ENCODE data around the gene RBMS3. TPM values are rescaled to one million over a fixed set of nuclear protein-coding genes. Genes with fewer than 3 reads are reported as not detected.

RBMS3 gene
- total RNA-seq, 1 experiment from 2014 or later, result 7.4 TPM

DNA sequence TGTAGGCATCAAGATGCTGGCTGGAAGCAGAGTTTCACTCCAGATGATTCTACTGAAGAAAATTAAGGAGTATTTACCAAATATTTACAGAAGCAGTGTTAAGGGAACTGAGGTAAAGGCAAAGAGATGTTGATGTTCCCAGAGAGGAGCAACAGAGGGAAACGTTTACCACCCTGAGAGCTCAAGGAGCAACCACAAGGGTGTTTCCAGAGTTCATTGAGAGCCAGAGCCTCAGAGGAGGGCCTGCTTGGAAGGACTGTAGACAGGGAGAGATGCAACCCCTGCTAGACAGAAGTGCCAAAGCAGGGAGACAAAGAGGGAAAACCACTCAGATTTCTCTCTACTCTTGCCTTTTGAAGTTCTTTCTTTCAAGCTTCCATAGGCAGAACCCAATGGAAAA, 474.5 kb downstream of the RBMS3 start:
- Histone ChIP-seq H3K9me3 (no peaks in the 10 kb centered on the region), H3K4me3 (ENCODE audit: low read depth, low read length) (no peak overlapping the region), H3K27me3 (replicated peaks; ENCODE audit: control insufficient read depth, insufficient read depth, low read length) (no peaks in the 10 kb centered on the region), H3K36me3 (ENCODE audit: control insufficient read depth, insufficient read depth, low read length) (no peaks in the 10 kb centered on the region), H3K4me1 (peaks cover 5% of the 10 kb centered on the region; the same call in 1 of the 2 replicates)
- no TSS peak for BruUV-seq (replicated peaks)
- POLR2A ChIA-PET, result no interaction called here
- Mint-ChIP-seq H3K27ac (ENCODE audit: unreplicated experiment) (no peak overlapping the region), H3K4me3 (ENCODE audit: unreplicated experiment) (no peak overlapping the region), H3K4me1 (ENCODE audit: low read depth, unreplicated experiment) (no peaks in the 10 kb centered on the region), H3K36me3 (ENCODE audit: insufficient read depth, unreplicated experiment) (no peaks in the 10 kb centered on the region), H3K27me3 (ENCODE audit: insufficient read depth, unreplicated experiment) (no peaks in the 10 kb centered on the region), H3K9me3 (ENCODE audit: unreplicated experiment) (no peaks in the 10 kb centered on the region)
- no peak for DNase-seq
- TF ChIP-seq, protein P1, sequence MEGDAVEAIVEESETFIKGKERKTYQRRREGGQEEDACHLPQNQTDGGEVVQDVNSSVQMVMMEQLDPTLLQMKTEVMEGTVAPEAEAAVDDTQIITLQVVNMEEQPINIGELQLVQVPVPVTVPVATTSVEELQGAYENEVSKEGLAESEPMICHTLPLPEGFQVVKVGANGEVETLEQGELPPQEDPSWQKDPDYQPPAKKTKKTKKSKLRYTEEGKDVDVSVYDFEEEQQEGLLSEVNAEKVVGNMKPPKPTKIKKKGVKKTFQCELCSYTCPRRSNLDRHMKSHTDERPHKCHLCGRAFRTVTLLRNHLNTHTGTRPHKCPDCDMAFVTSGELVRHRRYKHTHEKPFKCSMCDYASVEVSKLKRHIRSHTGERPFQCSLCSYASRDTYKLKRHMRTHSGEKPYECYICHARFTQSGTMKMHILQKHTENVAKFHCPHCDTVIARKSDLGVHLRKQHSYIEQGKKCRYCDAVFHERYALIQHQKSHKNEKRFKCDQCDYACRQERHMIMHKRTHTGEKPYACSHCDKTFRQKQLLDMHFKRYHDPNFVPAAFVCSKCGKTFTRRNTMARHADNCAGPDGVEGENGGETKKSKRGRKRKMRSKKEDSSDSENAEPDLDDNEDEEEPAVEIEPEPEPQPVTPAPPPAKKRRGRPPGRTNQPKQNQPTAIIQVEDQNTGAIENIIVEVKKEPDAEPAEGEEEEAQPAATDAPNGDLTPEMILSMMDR (IDR thresholded peaks at IDR 0.05; ENCODE audit: insufficient read depth in 1 of 2, low read depth in 1 of 2, low read length in 1 of 2, severe bottlenecking in 1 of 2, unreplicated experiment in 1 of 2), result no peak
- intact Hi-C loops (cut with micrococcal nuclease; ENCODE audit: unreplicated experiment), result no loop called here
- CTCF ChIA-PET, result no interaction called here

- Histone ChIP-seq H3K36me3 (ENCODE audit: control insufficient read depth, insufficient read depth, low read length) (no peaks in the 10 kb centered on the region), H3K4me1 (peaks cover 5% of the 10 kb centered on the region; the same call in 1 of the 2 replicates), H3K27me3 (replicated peaks; ENCODE audit: control insufficient read depth, insufficient read depth, low read length) (no peaks in the 10 kb centered on the region), H3K4me3 (ENCODE audit: low read depth, low read length) (no peak overlapping the region), H3K9me3 (no peaks in the 10 kb centered on the region)
- no peak for DNase-seq
- no peaks in the 10 kb centered on the region for H3K36me3 Mint-ChIP-seq (ENCODE audit: insufficient read depth, unreplicated experiment)
- POLR2A ChIA-PET, result no interaction called here
- intact Hi-C loops (cut with micrococcal nuclease; ENCODE audit: unreplicated experiment), result no loop called here
- H3K4me1 Mint-ChIP-seq (ENCODE audit: low read depth, unreplicated experiment), result no peaks in the 10 kb centered on the region
- CTCF ChIA-PET, result no interaction called here
- no peak overlapping the region for H3K27ac Mint-ChIP-seq (ENCODE audit: unreplicated experiment)
- no peaks in the 10 kb centered on the region for H3K9me3 Mint-ChIP-seq (ENCODE audit: unreplicated experiment)
- BruUV-seq (replicated peaks), result no TSS peak
- no peaks in the 10 kb centered on the region for H3K27me3 Mint-ChIP-seq (ENCODE audit: insufficient read depth, unreplicated experiment)
- TF ChIP-seq, protein P1 (IDR thresholded peaks at IDR 0.05; ENCODE audit: insufficient read depth in 1 of 2, low read depth in 1 of 2, low read length in 1 of 2, severe bottlenecking in 1 of 2, unreplicated experiment in 1 of 2), result no peak
- H3K4me3 Mint-ChIP-seq (ENCODE audit: unreplicated experiment), result no peak overlapping the region
These were observed 476.3 kb downstream of the RBMS3 start for GRCh38 chr3:29757054-29757777.

DNA sequence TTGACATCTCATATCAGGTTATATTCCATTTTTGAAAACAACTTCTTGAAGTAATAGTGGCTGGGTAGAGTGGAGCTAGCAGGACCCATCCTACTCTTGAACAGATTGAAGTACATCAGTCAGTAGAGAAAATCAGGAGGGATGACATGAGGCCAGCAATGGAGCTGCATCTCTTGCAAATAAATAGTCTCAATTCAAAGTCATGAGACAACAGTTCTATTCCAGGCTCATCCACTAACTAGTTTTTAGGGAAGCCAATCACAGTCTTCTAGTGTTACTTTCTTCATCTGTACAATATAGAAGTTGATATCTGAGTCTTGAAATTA, 477.2 kb downstream of the RBMS3 start:
- Mint-ChIP-seq H3K36me3 (ENCODE audit: insufficient read depth, unreplicated experiment) (no peaks in the 10 kb centered on the region), H3K9me3 (ENCODE audit: unreplicated experiment) (no peaks in the 10 kb centered on the region), H3K4me3 (ENCODE audit: unreplicated experiment) (no peak overlapping the region), H3K4me1 (ENCODE audit: low read depth, unreplicated experiment) (no peaks in the 10 kb centered on the region), H3K27me3 (ENCODE audit: insufficient read depth, unreplicated experiment) (no peaks in the 10 kb centered on the region), H3K27ac (ENCODE audit: unreplicated experiment) (no peak overlapping the region)
- no peaks in the 10 kb centered on the region for H3K36me3 ChIP-seq (ENCODE audit: control insufficient read depth, insufficient read depth, low read length)
- intact Hi-C loops (cut with micrococcal nuclease; ENCODE audit: unreplicated experiment), result no loop called here
- TF ChIP-seq, protein P1 (IDR thresholded peaks at IDR 0.05; ENCODE audit: insufficient read depth in 1 of 2, low read depth in 1 of 2, low read length in 1 of 2, severe bottlenecking in 1 of 2, unreplicated experiment in 1 of 2), result no peak
- ChIA-PET POLR2A (no interaction called here), CTCF (no interaction called here)
- no peaks in the 10 kb centered on the region for H3K4me1 ChIP-seq
- no TSS peak for BruUV-seq (replicated peaks)
- H3K9me3 ChIP-seq, result no peaks in the 10 kb centered on the region
- DNase-seq, result no peak
- no peak overlapping the region for H3K4me3 ChIP-seq (ENCODE audit: low read depth, low read length)
- H3K27me3 ChIP-seq (replicated peaks; ENCODE audit: control insufficient read depth, insufficient read depth, low read length), result no peaks in the 10 kb centered on the region

Measured in Caco-2 (cell line).